Smooth muscle cell (in vitro differentiated cells): Measurements from ENCODE around the gene TMEM94. TPM values are rescaled to one million over a fixed set of nuclear protein-coding genes. Genes with fewer than 3 reads are reported as not detected.
"Not testable (repeated sequence)": the region's sequence is repeated elsewhere in the genome, so short reads cannot be mapped to it uniquely, and the experiment has no call there.

Experiments
- DNase-seq: peaks from one replicate; lab custom pipeline; 2025; ENCODE audit not compliant: unreplicated experiment; lab: John Stamatoyannopoulos, UW
- H2AFZ ChIP-seq: fragments of 200-600 bp; sonication (generic); 2 replicates; pipeline ENCODE4 v1.6.0; 2016; ENCODE audit warnings: antibody characterized with exemption, low read depth, mild to moderate bottlenecking
- H3F3A ChIP-seq: fragments of 200-600 bp; sonication (generic); 2 replicates; pipeline ENCODE4 v1.6.0; 2017; ENCODE audit warnings: antibody characterized with exemption, low read depth
- H3K27ac ChIP-seq: fragments of 200-600 bp; sonication (generic); 2 replicates; pipeline ENCODE4 v1.5.1; 2016; ENCODE audit warnings: low read depth, mild to moderate bottlenecking
- H3K27me3 ChIP-seq: fragments of 200-600 bp; sonication (generic); 2 replicates; pipeline ENCODE4 v1.6.1; 2016; ENCODE audit warnings: low read depth, mild to moderate bottlenecking
- H3K36me3 ChIP-seq: fragments of 200-600 bp; sonication (generic); 2 replicates; pipeline ENCODE4 v1.5.1; 2016; ENCODE audit warnings: low read depth
- H3K4me1 ChIP-seq: fragments of 200-600 bp; sonication (generic); 2 replicates; pipeline ENCODE4 v1.5.1; 2016; ENCODE audit warnings: low read depth
- H3K4me2 ChIP-seq: fragments of 200-600 bp; sonication (generic); 2 replicates; pipeline ENCODE4 v1.6.0; 2016; ENCODE audit warnings: mild to moderate bottlenecking
- H3K4me3 ChIP-seq: fragments of 200-600 bp; sonication (generic); 2 replicates; pipeline ENCODE4 v1.5.1; 2016; ENCODE audit warnings: mild to moderate bottlenecking
- H3K79me2 ChIP-seq: fragments of 200-600 bp; sonication (generic); 2 replicates; pipeline ENCODE4 v1.6.0; 2016; ENCODE audit warnings: low read depth, mild to moderate bottlenecking
- H3K9ac ChIP-seq: fragments of 200-600 bp; sonication (generic); 2 replicates; pipeline ENCODE4 v1.6.0; 2016; ENCODE audit warnings: low read depth
- H3K9me3 ChIP-seq: fragments of 200-600 bp; sonication (generic); replicated peaks from 2 replicates; pipeline ENCODE4 v1.5.1; 2016; ENCODE audit warnings: low read depth
- H4K20me1 ChIP-seq: fragments of 200-600 bp; sonication (generic); 2 replicates; pipeline ENCODE4 v1.6.0; 2016; ENCODE audit warnings: low read depth
- CTCF ChIP-seq: fragments of 200-600 bp; sonication (generic); IDR thresholded peaks from 2 replicates; pipeline ENCODE4 v1.5.1; 2017; ENCODE audit warnings: borderline replicate concordance, mild to moderate bottlenecking, antibody characterized with exemption; ENCODE audit not compliant: insufficient read depth, poor library complexity, severe bottlenecking
- WGBS: methylation state at CpG from one replicate; pipeline ENCODE4 v1.1.7; 2016; ENCODE audit warnings: low lambda C conversion rate; 5-methylcytosine and 5-hydroxymethylcytosine counted together
- polyA plus RNA-seq: library from polyadenylated mRNA; unstranded; fragments of >200 nt; fragmentation: Nextera tagmentation; extraction: Ambion mirVana; gene quantifications from 2 replicates; pipeline ENCODE4 v1.2.1, GENCODE V29; 2016
- total RNA-seq: library from RNA; depleted of rRNA; stranded (reverse); fragments of >200 nt; gene quantifications from 2 replicates; pipeline ENCODE4 v1.2.3, GENCODE V29; 2014

The TMEM94 gene
- total and polyA plus RNA-seq, 2 experiments from 2014 or later = 26.3 to 35.9 TPM

- Histone ChIP-seq H3K79me2 (no peaks in the 10 kb centered on the region), H3F3A (peaks cover 3% of the 10 kb centered on the region), H3K9ac (peak overlapping the region; percentile 76), H2AFZ (no peak overlapping the region), H3K27me3 (no peaks in the 10 kb centered on the region), H3K4me2 (peak overlapping the region; percentile 77), H3K9me3 (no peaks in the 10 kb centered on the region), H3K27ac (peak overlapping the region; percentile 88), H3K36me3 (no peaks in the 10 kb centered on the region), H4K20me1 (no peaks in the 10 kb centered on the region), H3K4me1 (peaks cover 14% of the 10 kb centered on the region), H3K4me3 (no peak overlapping the region)
- WGBS = 65% methylated on average over 17 of the region's 17 CpGs
- no peak for DNase-seq
- TF ChIP-seq CTCF = no peak
These were observed 27.6 kb upstream of the TMEM94 start for GRCh38 chr17:75428543-75429469.

- Histone ChIP-seq H3K27me3 (no peaks in the 10 kb centered on the region), H3K27ac (peak overlapping the region; percentile 88), H3F3A (peaks cover 3% of the 10 kb centered on the region), H3K4me2 (peak overlapping the region; percentile 77), H4K20me1 (no peaks in the 10 kb centered on the region), H3K9ac (no peak overlapping the region), H3K4me3 (peak overlapping the region; percentile 2), H3K79me2 (no peaks in the 10 kb centered on the region), H3K36me3 (no peaks in the 10 kb centered on the region), H3K4me1 (peaks cover 14% of the 10 kb centered on the region), H3K9me3 (no peaks in the 10 kb centered on the region), H2AFZ (peak overlapping the region; percentile 4)
- no peak for DNase-seq
- WGBS = 35% methylated on average over 11 of the region's 11 CpGs
- TF ChIP-seq CTCF = no peak
These were observed 26.1 kb upstream of the TMEM94 start for GRCh38 chr17:75430159-75430974.

GRCh38 chr17:75433218-75433783 is 23.1 kb upstream of the TMEM94 start:
- Histone ChIP-seq H3K36me3 (no peaks in the 10 kb centered on the region), H3K9ac (no peak overlapping the region), H3K4me3 (no peak overlapping the region), H3K4me1 (peaks cover 14% of the 10 kb centered on the region), H3F3A (peaks cover 3% of the 10 kb centered on the region), H2AFZ (no peak overlapping the region), H3K9me3 (no peaks in the 10 kb centered on the region), H4K20me1 (no peaks in the 10 kb centered on the region), H3K27me3 (no peaks in the 10 kb centered on the region), H3K4me2 (no peak overlapping the region), H3K79me2 (no peaks in the 10 kb centered on the region), H3K27ac (no peak overlapping the region)
- no peak for DNase-seq
- WGBS = 84% methylated on average over 6 of the region's 6 CpGs
- no peak for TF ChIP-seq CTCF

- H3K4me2 ChIP-seq = not testable (repeated sequence)
- H3K4me1 ChIP-seq = peaks cover 13% of the 10 kb centered on the region
- 88% methylated on average over 6 of the region's 6 CpGs for WGBS
These were observed 22.0 kb upstream of the TMEM94 start for GRCh38 chr17:75434433-75434832.

GRCh38 chr17:75437404-75437803 is 19.0 kb upstream of the TMEM94 start:
- not testable (repeated sequence) for H3K79me2 ChIP-seq, DNase-seq, H3F3A ChIP-seq, H3K4me3 ChIP-seq, H3K4me1 ChIP-seq, H4K20me1 ChIP-seq, H3K27me3 ChIP-seq, H3K9ac ChIP-seq, H3K27ac ChIP-seq, H3K4me2 ChIP-seq, H3K36me3 ChIP-seq, H3K9me3 ChIP-seq, H2AFZ ChIP-seq
- WGBS = 90% methylated on average over 8 of the region's 8 CpGs

More at GRCh38 chr17:75434433-75434832, 22.0 kb upstream of the TMEM94 start:
- H4K20me1 ChIP-seq, H3K27ac ChIP-seq, H3K4me3 ChIP-seq, DNase-seq, H3K9ac ChIP-seq, H3K79me2 ChIP-seq, H2AFZ ChIP-seq, H3K36me3 ChIP-seq, H3K9me3 ChIP-seq, H3K27me3 ChIP-seq, H3F3A ChIP-seq: not testable (repeated sequence)
